HepG2 (cell line): ENCODE results near the gene RHEBL1. TPM values are rescaled to one million over a fixed set of nuclear protein-coding genes. Genes with fewer than 3 reads are reported as not detected.

ENCODE experiments used
- ESRRA ChIP-seq: sonication (generic); formaldehyde crosslinking; IDR thresholded peaks from 2 replicates; pipeline ENCODE4 v1.5.1; 2020; ENCODE audit warnings: mild to moderate bottlenecking, low read depth, missing genetic modification reagents
- FOXK1 ChIP-seq: sonication (generic); formaldehyde crosslinking; IDR thresholded peaks from 2 replicates; pipeline ENCODE4 v1.4.0; 2020; ENCODE audit warnings: low read depth, missing genetic modification reagents, borderline replicate concordance
- GTF2F1 ChIP-seq: fragments of 150-350 bp; IDR thresholded peaks from 2 replicates; pipeline ENCODE4 v1.6.1; 2014; ENCODE audit warnings: low read length
- KLF12 ChIP-seq: sonication (generic); formaldehyde crosslinking; IDR thresholded peaks from 2 replicates; pipeline ENCODE4 v1.4.0; 2020; ENCODE audit warnings: missing genetic modification reagents, borderline replicate concordance
- SOX13 ChIP-seq, 3 experiments: fragments of 450-650 bp in 1 of 3; sonication (generic) in 1 of 3; formaldehyde crosslinking in 1 of 3; IDR thresholded peaks in 2 of 3; conservative IDR thresholded peaks in 1 of 3; 2 replicates each; pipeline versions ENCODE4 v1.5.0 to v1.6.1; 2016 to 2020; ENCODE audit warnings: antibody characterized with exemption in 1 of 3, mild to moderate bottlenecking in 1 of 3, missing compliant biosample characterization in 1 of 3, missing genetic modification reagents in 1 of 3, moderate library complexity in 1 of 3
- SPEN ChIP-seq: sonication (generic); formaldehyde crosslinking; IDR thresholded peaks from 2 replicates; pipeline ENCODE4 v1.5.1; 2020; ENCODE audit warnings: low read depth, mild to moderate bottlenecking, missing genetic modification reagents
- TBX3 ChIP-seq: fragments of 450-650 bp; IDR thresholded peaks from 2 replicates; pipeline ENCODE4 v1.6.1; 2017; ENCODE audit warnings: antibody characterized with exemption, mild to moderate bottlenecking, inconsistent platforms, borderline replicate concordance
- TCF7L2 ChIP-seq: IDR thresholded peaks from 2 replicates; pipeline ENCODE4 v1.6.1; 2011; ENCODE audit warnings: mild to moderate bottlenecking, low read depth, low read length, moderate library complexity
- THAP9 ChIP-seq: sonication (generic); formaldehyde crosslinking; IDR thresholded peaks from 2 replicates; pipeline ENCODE4; 2020; ENCODE audit warnings: missing genetic modification reagents, mild to moderate bottlenecking, borderline replicate concordance
- ZBTB46 ChIP-seq: sonication (generic); formaldehyde crosslinking; IDR thresholded peaks from 2 replicates; pipeline ENCODE4 v1.4.0; 2020; ENCODE audit warnings: mild to moderate bottlenecking, missing genetic modification reagents, borderline replicate concordance
- ZFP36L1 ChIP-seq: sonication (generic); formaldehyde crosslinking; IDR thresholded peaks from 2 replicates; pipeline ENCODE4 v1.8.0; 2022; ENCODE audit warnings: mild to moderate bottlenecking, missing genetic modification reagents, moderate library complexity
- ZFX ChIP-seq: sonication (generic); formaldehyde crosslinking; IDR thresholded peaks from 2 replicates; pipeline ENCODE4 v1.4.0; 2020; ENCODE audit warnings: mild to moderate bottlenecking, low read depth, missing genetic modification reagents, moderate library complexity
- ZMYM3 ChIP-seq: sonication (generic); formaldehyde crosslinking; IDR thresholded peaks from 2 replicates; pipeline ENCODE4 v1.5.1; 2020; ENCODE audit warnings: mild to moderate bottlenecking, missing genetic modification reagents
- ZNF343 ChIP-seq: sonication (generic); formaldehyde crosslinking; IDR thresholded peaks from 2 replicates; pipeline ENCODE4 v1.4.0; 2020; ENCODE audit warnings: mild to moderate bottlenecking, missing genetic modification reagents
- ZNF546 ChIP-seq: sonication (generic); formaldehyde crosslinking; conservative IDR thresholded peaks from 2 replicates; pipeline ENCODE4 v1.8.1; 2023; ENCODE audit warnings: mild to moderate bottlenecking, missing genetic modification reagents
- ZNF607 ChIP-seq: sonication (generic); formaldehyde crosslinking; IDR thresholded peaks from 2 replicates; pipeline ENCODE4 v1.5.1; 2020; ENCODE audit warnings: missing genetic modification reagents, mild to moderate bottlenecking, borderline replicate concordance
- ZNF639 ChIP-seq: conservative IDR thresholded peaks from 2 replicates; pipeline ENCODE4 v1.6.1; 2018; ENCODE audit warnings: missing genetic modification reagents
- ZSCAN20 ChIP-seq: sonication (generic); formaldehyde crosslinking; IDR thresholded peaks from 2 replicates; pipeline ENCODE4 v1.4.0; 2020; ENCODE audit warnings: missing genetic modification reagents, mild to moderate bottlenecking, borderline replicate concordance
- ZXDC ChIP-seq: sonication (generic); formaldehyde crosslinking; IDR thresholded peaks from 2 replicates; pipeline ENCODE4 v1.5.0; 2020; ENCODE audit warnings: mild to moderate bottlenecking, missing genetic modification reagents
- polyA plus RNA-seq, 8 experiments: library from polyadenylated mRNA; depleted of rRNA in 3 of 8; stranded (reverse) in 7 of 8; unstranded in 1 of 8; fragments of >200 nt; fragmentation: Illumina TruSeq in 4 of 8; extraction: Trizol in 4 of 8; gene quantifications; 2 replicates each; pipeline versions ENCODE4 v1.2.1 to v1.2.3, GENCODE V29; 2011 to 2016; ENCODE audit warnings: low read depth in 4 of 8, missing spikeins in 1 of 8, mixed read lengths in 1 of 8; ENCODE audit not compliant: insufficient read depth in 1 of 8
- total RNA-seq, 5 experiments: library from RNA; depleted of rRNA; stranded (reverse); fragments of >200 nt; fragmentation: Illumina TruSeq; extraction: Trizol; gene quantifications; 2 replicates each; pipeline ENCODE4 v1.2.3, GENCODE V29; 2016; ENCODE audit warnings: low read depth in 1 of 5

Gene RHEBL1
- total and polyA plus RNA-seq, 2 of the 13 experiments (the other 11 are each of a cell fraction or from before 2014, with no cell fraction given) = 1.4 to 2.5 TPM

GRCh38 chr12:49018261-49019119, 51.3 kb downstream of the RHEBL1 start, which contains the start of gene PRKAG1 (continued):
- no peak for TF ChIP-seq ZBTB46 (CRISPR knock-in tag)
- no peak for TF ChIP-seq ZNF546 (CRISPR knock-in tag)
- peak; percentile 46; the same call in 1 of the 2 replicates for TF ChIP-seq ZFP36L1 (CRISPR knock-in tag)
- TF ChIP-seq TCF7L2 = no peak
- TF ChIP-seq SOX13 (IDR thresholded peaks at IDR 0.05) = no peak
- TF ChIP-seq SOX13 (CRISPR knock-in tag; conservative IDR thresholded peaks at IDR 0.05 in 1 of 2, IDR thresholded peaks at IDR 0.05 in 1 of 2) = 0 out of 4 replicates have a peak, but pooled peaks of 1 of the 2 experiments have one; percentile 12
- TF ChIP-seq THAP9 (CRISPR knock-in tag) = peak; percentile 91; the same call in 1 of the 2 replicates
- peak; percentile 76; the same call in 1 of the 2 replicates for TF ChIP-seq ZNF607 (CRISPR knock-in tag)
- TF ChIP-seq ZMYM3 (CRISPR knock-in tag) = no peak
- TF ChIP-seq ZFX (CRISPR knock-in tag) = peak; percentile 76
- peak; percentile 96; the same call in 1 of the 2 replicates for TF ChIP-seq KLF12 (CRISPR knock-in tag)
- peak; percentile 92 for TF ChIP-seq SPEN
- no peak; the same call in 1 of the 2 replicates for TF ChIP-seq ESRRA
- peak; percentile 92 for TF ChIP-seq GTF2F1
- TF ChIP-seq TBX3 = no peak
- TF ChIP-seq ZNF639 (CRISPR knock-in tag) = peak; percentile 96
- no peak for TF ChIP-seq ZXDC (CRISPR knock-in tag)
- TF ChIP-seq ZNF343 (CRISPR knock-in tag) = no peak
- peak; percentile 54; the same call in 1 of the 2 replicates for TF ChIP-seq FOXK1
- peak; percentile 65; the same call in 1 of the 2 replicates for TF ChIP-seq ZSCAN20 (CRISPR knock-in tag)
